HCT116 (cell line): ENCODE results near the gene H6PD. TPM values are rescaled to one million over a fixed set of nuclear protein-coding genes. Genes with fewer than 3 reads are reported as not detected.

Source experiments
- ATAC-seq: fragments of 200-7000 bp; cut with Tn5 transposase; 2 replicates; pipeline ENCODE4 v1.9.1; 2020; ENCODE audit warnings: mild to moderate bottlenecking, moderate library complexity
- BruUV-seq: library from RNA; stranded (reverse); fragments of 400-500 nt; replicated peaks from 2 replicates; lab custom pipeline; 2021; lab: Mats Ljungman, UMichigan
- CTCF ChIA-PET: fragments of 300-600 bp; sonication (Branson Sonifier 250); formaldehyde crosslinking; loops from one replicate; lab custom pipeline; 2021; ENCODE audit warnings: antibody characterized with exemption; lab: Charles Lee
- POLR2A ChIA-PET: fragments of 300-600, 350-600 bp; sonication (Branson Sonifier 250); formaldehyde crosslinking; loops from one replicate; lab custom pipeline; 2021; ENCODE audit warnings: antibody characterized with exemption; lab: Charles Lee
- RAD21 ChIA-PET, 2 experiments: fragments of 300-600 bp; sonication (Branson Sonifier 250); formaldehyde crosslinking; loops; one replicate each; lab custom pipeline; 2023; ENCODE audit warnings: low total read pairs in 2 of 2; ENCODE audit not compliant: uncharacterized antibody in 2 of 2, unreplicated experiment in 2 of 2, low non-redundant PET in 1 of 2; lab: Charles Lee
- DNase-seq: peaks from one replicate; pipeline ENCODE4 v3.0.0-alpha.2; 2010; ENCODE audit warnings: low read depth, low spot score
- H2AFZ ChIP-seq: fragments of 200-600 bp; shearing (Covaris generic), sonication (generic); 2 replicates; pipeline ENCODE4 v1.6.1; 2017; ENCODE audit warnings: low read depth, mixed run types, mixed read lengths, antibody characterized with exemption, low read length; ENCODE audit not compliant: poor library complexity, severe bottlenecking
- H3K27ac ChIP-seq: 2 replicates; pipeline ENCODE4 v1.5.1; 2012; ENCODE audit warnings: low read depth, low read length
- H3K27me3 ChIP-seq: fragments of 200-600 bp; sonication (generic); 2 replicates; pipeline ENCODE4 v1.6.1; 2016; ENCODE audit warnings: mixed run types, low read length, mixed read lengths; ENCODE audit not compliant: insufficient read depth
- H3K36me3 ChIP-seq, 2 experiments: fragments of 200-500 bp in 1 of 2; fragments of 200-600 bp in 1 of 2; sonication (Bioruptor generic) in 1 of 2; sonication (generic) in 1 of 2; 2 replicates each; pipeline versions ENCODE4 v1.5.1 to v1.6.1; 2014 to 2016; ENCODE audit warnings: low read length in 2 of 2, inconsistent platforms in 1 of 2, mixed read lengths in 1 of 2, mixed run types in 1 of 2; ENCODE audit not compliant: insufficient read depth in 2 of 2, control insufficient read depth in 1 of 2
- H3K4me1 ChIP-seq, 2 experiments: fragments of 200-600 bp in 1 of 2; sonication (generic) in 1 of 2; 2 replicates each; pipeline versions ENCODE4 v1.5.1 to v1.6.1; 2012 to 2017; ENCODE audit warnings: low read length in 2 of 2, inconsistent platforms in 1 of 2, mild to moderate bottlenecking in 1 of 2, mixed read lengths in 1 of 2, mixed run types in 1 of 2, moderate library complexity in 1 of 2; ENCODE audit not compliant: insufficient read depth in 2 of 2, control insufficient read depth in 1 of 2
- H3K4me2 ChIP-seq: fragments of 200-600 bp; sonication (generic); 2 replicates; pipeline ENCODE4 v1.6.1; 2017; ENCODE audit warnings: mixed run types, low read length, mixed read lengths
- H3K4me3 ChIP-seq, 2 experiments: fragments of 200-600 bp in 1 of 2; sonication (generic) in 1 of 2; replicated peaks in 1 of 2; 2 replicates each; pipeline ENCODE4 v1.5.1; 2011 to 2016; ENCODE audit warnings: low read length in 2 of 2, control low read depth in 1 of 2, low read depth in 1 of 2, mild to moderate bottlenecking in 1 of 2, mixed read lengths in 1 of 2, mixed run types in 1 of 2
- H3K79me2 ChIP-seq: fragments of 200-600 bp; sonication (generic); 2 replicates; pipeline ENCODE4 v1.6.1; 2017; ENCODE audit warnings: mild to moderate bottlenecking, mixed run types, low read length, moderate library complexity, mixed read lengths; ENCODE audit not compliant: insufficient read depth
- H3K9ac ChIP-seq: fragments of 200-600 bp; sonication (generic); 2 replicates; pipeline ENCODE4 v1.6.1; 2016; ENCODE audit warnings: low read length, mixed read lengths
- H3K9me2 ChIP-seq: fragments of 200-600 bp; sonication (generic), shearing (Covaris generic); 2 replicates; pipeline ENCODE4 v1.6.1; 2017; ENCODE audit warnings: mixed run types, mild to moderate bottlenecking, moderate library complexity; ENCODE audit not compliant: insufficient read depth
- H3K9me3 ChIP-seq, 2 experiments: fragments of 200-500 bp in 1 of 2; fragments of 200-600 bp in 1 of 2; sonication (Bioruptor generic) in 1 of 2; sonication (generic) in 1 of 2; 2 replicates each; pipeline ENCODE4 v1.6.1; 2014 to 2017; ENCODE audit warnings: low read length in 2 of 2, mixed read lengths in 2 of 2, inconsistent platforms in 1 of 2, low read depth in 1 of 2, mild to moderate bottlenecking in 1 of 2, mixed run types in 1 of 2, moderate library complexity in 1 of 2; ENCODE audit not compliant: control insufficient read depth in 1 of 2, insufficient read depth in 1 of 2
- H4K20me1 ChIP-seq: fragments of 200-600 bp; sonication (generic), shearing (Covaris generic); 2 replicates; pipeline ENCODE4 v1.6.1; 2017; ENCODE audit warnings: mixed run types, mild to moderate bottlenecking, moderate library complexity; ENCODE audit not compliant: insufficient read depth
- CEBPB ChIP-seq: IDR thresholded peaks from 2 replicates; pipeline ENCODE4 v1.6.1; 2012; ENCODE audit warnings: low read depth
- CTCF ChIP-seq, 3 experiments: fragments of 200-600 bp in 1 of 3; sonication (generic) in 1 of 3; IDR thresholded peaks in 2 of 3; conservative IDR thresholded peaks in 1 of 3; 2 replicates each; pipeline ENCODE4 v1.5.1; 2012 to 2017; ENCODE audit warnings: low read depth in 2 of 3, low read length in 2 of 3, antibody characterized with exemption in 1 of 3, borderline replicate concordance in 1 of 3, control low read depth in 1 of 3, mild to moderate bottlenecking in 1 of 3, mixed read lengths in 1 of 3, mixed run types in 1 of 3, moderate library complexity in 1 of 3; ENCODE audit not compliant: insufficient read depth in 1 of 3
- EGR1 ChIP-seq: IDR thresholded peaks from 2 replicates; pipeline ENCODE4 v1.6.1; 2012; ENCODE audit warnings: low read depth
- EZH2 ChIP-seq: fragments of 200-600 bp; sonication (generic); IDR thresholded peaks from 2 replicates; pipeline ENCODE4 v1.6.1; 2017; ENCODE audit warnings: antibody characterized with exemption, mixed run types
- EZH2phosphoT487 ChIP-seq: fragments of 200-600 bp; IDR thresholded peaks from 2 replicates; pipeline ENCODE4 v1.6.1; 2018; ENCODE audit warnings: antibody characterized with exemption, borderline replicate concordance
- JUND ChIP-seq: IDR thresholded peaks from 2 replicates; pipeline ENCODE4 v1.6.1; 2012
- MAX ChIP-seq: IDR thresholded peaks from 2 replicates; pipeline ENCODE4 v1.6.1; 2012
- REST ChIP-seq: IDR thresholded peaks from 2 replicates; pipeline ENCODE4 v1.6.1; 2012; ENCODE audit warnings: low read depth
- SP1 ChIP-seq: IDR thresholded peaks from 2 replicates; pipeline ENCODE4 v1.6.1; 2012; ENCODE audit warnings: low read depth
- TCF7L2 ChIP-seq: IDR thresholded peaks from 2 replicates; pipeline ENCODE4 v1.7.0; 2011; ENCODE audit warnings: borderline replicate concordance, inconsistent platforms; ENCODE audit not compliant: insufficient read depth, insufficient read length; ENCODE audit errors: extremely low read depth
- ZBTB33 ChIP-seq: IDR thresholded peaks from 2 replicates; pipeline ENCODE4 v1.6.1; 2011; ENCODE audit warnings: mild to moderate bottlenecking, low read length, moderate library complexity; ENCODE audit not compliant: insufficient replicate concordance; ENCODE audit errors: extremely low read depth
- ZFX ChIP-seq: fragments of 450-650 bp; IDR thresholded peaks from 2 replicates; pipeline ENCODE4 v1.6.1; 2017
- ZNF274 ChIP-seq: fragments of 200-500 bp; sonication (Bioruptor generic); IDR thresholded peaks from 2 replicates; pipeline ENCODE4 v1.6.1; 2014; ENCODE audit warnings: mild to moderate bottlenecking, low read depth, low read length, inconsistent platforms
- intact Hi-C: fragments of 100-400 bp; cut with micrococcal nuclease; formaldehyde crosslinking; loops from 2 replicates; pipeline ENCODE4 v1.10.0; 2022
- total RNA-seq: library from RNA; stranded (reverse); gene quantifications from one replicate; pipeline ENCODE4 v1.2.1, GENCODE V29; 2021; ENCODE audit not compliant: unreplicated experiment

Gene H6PD
- total RNA-seq, 1 experiment from 2014 or later = 16.2 TPM

- no peaks in the 10 kb centered on the region for H3K36me3 ChIP-seq
- no peaks in the 10 kb centered on the region for H3K27me3 ChIP-seq
- ChIA-PET POLR2A (no interaction called here), RAD21 (no interaction called here), CTCF (no interaction called here)
- H3K4me1 ChIP-seq = peaks cover 17 to 34% of the 10 kb centered on the region in 2 experiments; a peak in 3 of 4 replicates
- TF ChIP-seq ZNF274 = no peak
- no peak for TF ChIP-seq JUND
- H3K79me2 ChIP-seq = no peaks in the 10 kb centered on the region
- BruUV-seq = no TSS peak
- H3K4me2 ChIP-seq = no peak overlapping the region
- H2AFZ ChIP-seq = no peak overlapping the region
- intact Hi-C loops = no loop called here
- no peak for ATAC-seq
- no peak for DNase-seq
- peaks cover 14 to 26% of the 10 kb centered on the region in 2 experiments; a peak in 2 of 4 replicates for H3K9me3 ChIP-seq
- H4K20me1 ChIP-seq = no peaks in the 10 kb centered on the region
- no peak overlapping the region for H3K9ac ChIP-seq
- no peaks in the 10 kb centered on the region for H3K9me2 ChIP-seq
- no peak overlapping the region for H3K27ac ChIP-seq
- H3K4me3 ChIP-seq = no peak overlapping the region
Measured at GRCh38 chr1:9284061-9284460, 49.5 kb downstream of the H6PD start.

GRCh38 chr1:9286556-9286955 is 52.0 kb downstream of the H6PD start:
- ChIA-PET CTCF (no interaction called here), RAD21 (no interaction called here), POLR2A (no interaction called here)
- Histone ChIP-seq H3K4me3 (no peak overlapping the region), H3K36me3 (no peaks in the 10 kb centered on the region), H4K20me1 (no peaks in the 10 kb centered on the region), H3K9me3 (peaks cover 14 to 26% of the 10 kb centered on the region in 2 experiments; a peak in 2 of 4 replicates), H3K9ac (no peak overlapping the region), H3K4me1 (peaks cover 0 to 10% of the 10 kb centered on the region in 2 experiments; a peak in 1 of 4 replicates), H3K9me2 (no peaks in the 10 kb centered on the region), H3K27ac (no peak overlapping the region), H3K79me2 (no peaks in the 10 kb centered on the region), H3K27me3 (no peaks in the 10 kb centered on the region), H3K4me2 (no peak overlapping the region), H2AFZ (no peak overlapping the region)
- no peak for ATAC-seq
- intact Hi-C loops = no loop called here
- BruUV-seq = no TSS peak
- no peak for TF ChIP-seq EGR1
- TF ChIP-seq ZNF274 = no peak
- no peak for TF ChIP-seq REST
- TF ChIP-seq MAX = no peak
- TF ChIP-seq TCF7L2 = no peak
- no peak for TF ChIP-seq ZBTB33
- no peak for TF ChIP-seq CEBPB
- TF ChIP-seq CTCF (IDR thresholded peaks at IDR 0.05 in 2 of 3, conservative IDR thresholded peaks at IDR 0.05 in 1 of 3; ENCODE audit: borderline replicate concordance in 1 of 3, insufficient read depth in 1 of 3, low read depth in 2 of 3, low read length in 2 of 3) = no peak
- TF ChIP-seq EZH2phosphoT487 = no peak
- TF ChIP-seq ZFX = no peak
- no peak for TF ChIP-seq EZH2
- no peak for TF ChIP-seq SP1
- no peak for DNase-seq
